Spleen (tissue), 11 donors: Measurements from ENCODE around the gene PTN. TPM values are rescaled to one million over a fixed set of nuclear protein-coding genes. Genes with fewer than 3 reads are reported as not detected.

Experiments
- DNase-seq: peaks from one replicate; pipeline ENCODE4 v3.0.0-alpha.2; 2020
- H3K27ac ChIP-seq, 8 donors: fragments of 200-600 bp; sonication (generic) in 7 of 8; 1 replicate in 4 of 8; 2 replicates in 4 of 8; pipeline versions ENCODE4 v1.5.0 to v1.8.0; 2016 to 2021; ENCODE audit warnings: inconsistent platforms in 4 of 8, mild to moderate bottlenecking in 4 of 8, moderate library complexity in 1 of 8
- H3K27me3 ChIP-seq, 7 donors: fragments of 200-600 bp; sonication (generic) in 6 of 7; replicated peaks in 1 of 7; 1 replicate in 4 of 7; 2 replicates in 3 of 7; pipeline versions ENCODE4 v1.5.0 to v1.8.0; 2016 to 2021; ENCODE audit warnings: inconsistent platforms in 3 of 7, mild to moderate bottlenecking in 1 of 7
- H3K36me3 ChIP-seq, 6 donors: fragments of 200-600 bp; sonication (generic) in 5 of 6; 1 replicate in 4 of 6; 2 replicates in 2 of 6; pipeline versions ENCODE4 v1.5.0 to v1.8.0; 2016 to 2021; ENCODE audit warnings: inconsistent platforms in 2 of 6
- H3K4me1 ChIP-seq, 6 donors: fragments of 200-600 bp; sonication (generic) in 5 of 6; 1 replicate in 3 of 6; 2 replicates in 3 of 6; pipeline versions ENCODE4 v1.5.0 to v1.8.0; 2016 to 2021; ENCODE audit warnings: inconsistent platforms in 3 of 6
- H3K4me3 ChIP-seq, 8 donors: fragments of 200-600 bp; sonication (generic) in 7 of 8; 1 replicate in 4 of 8; 2 replicates in 4 of 8; pipeline versions ENCODE4 v1.5.0 to v1.8.0; 2016 to 2021; ENCODE audit warnings: inconsistent platforms in 4 of 8, mild to moderate bottlenecking in 4 of 8, moderate library complexity in 2 of 8
- H3K9me3 ChIP-seq, 8 donors: fragments of 200-600 bp; sonication (generic) in 7 of 8; 1 replicate in 4 of 8; 2 replicates in 4 of 8; pipeline versions ENCODE4 v1.5.0 to v1.8.0; 2016 to 2021; ENCODE audit warnings: inconsistent platforms in 4 of 8
- CTCF ChIP-seq, 11 experiments: fragments of 200-600 bp in 7 of 11; fragments of 450-650 bp in 4 of 11; sonication (generic) in 4 of 11; IDR thresholded peaks in 8 of 11; conservative IDR thresholded peaks in 3 of 11; 1 replicate in 7 of 11; 2 replicates in 4 of 11; pipeline versions ENCODE4 v1.4.0 to v1.8.0; 2016 to 2021; ENCODE audit warnings: antibody characterized with exemption in 11 of 11, inconsistent platforms in 4 of 11, mild to moderate bottlenecking in 1 of 11
- POLR2A ChIP-seq, 3 donors: fragments of 450-650 bp; IDR thresholded peaks; one replicate each; pipeline ENCODE4 v1.5.1; 2017; ENCODE audit warnings: antibody characterized with exemption in 3 of 3, mild to moderate bottlenecking in 1 of 3
- POLR2AphosphoS5 ChIP-seq, 3 donors: sonication (generic); formaldehyde crosslinking; IDR thresholded peaks; one replicate each; pipeline ENCODE4 v1.5.1; 2017; ENCODE audit warnings: antibody characterized with exemption in 3 of 3
- WGBS, 5 donors: extraction: QIAGEN DNeasy Blood & Tissue Kit in 3 of 5; methylation state at CpG; one replicate each; pipeline versions ENCODE4 v1.1.5 to v1.1.7; 2013 to 2018; 5-methylcytosine and 5-hydroxymethylcytosine counted together
- intact Hi-C: fragments of 100-400 bp; cut with DNase I; formaldehyde crosslinking; loops from one replicate; pipeline ENCODE4 v1.15.0; 2023; ENCODE audit warnings: low total_unique reads
- polyA plus RNA-seq, 3 donors: library from polyadenylated mRNA; stranded (reverse); fragments of 200-250 nt; gene quantifications; one replicate each; pipeline ENCODE4 v1.2.1, GENCODE V29; 2013
- total RNA-seq, 7 donors: library from RNA; depleted of rRNA in 3 of 7; stranded (reverse); fragments of >200 nt in 3 of 7; fragmentation: NEBNext Ultra II Directional in 4 of 7; extraction: Animal tissue kit (Norgen Biotek cat#: 25700) in 4 of 7; gene quantifications; one replicate each; pipeline versions ENCODE4 v1.1.0 to v1.2.1, GENCODE V29; 2016 to 2021
- donor health status: healthy with polysubstance abuse.
- donor health status: DM: no; HTN: no; CAD: no; lungs with moderate emphysema.
- donor health status: DM: no; HTN: no; CAD: no.
- donor health status: Bipolar disorder and iron deficiency.
- donor health status: healthy.
- donor health status: DM: no; HTN: no; CAD: no.
- donor health status: DM: yes; HTN: yes; CAD: no.

The PTN gene
- total and polyA plus RNA-seq, 10 donors = 2.1 to 21.1 (median 6.2) TPM

DNA sequence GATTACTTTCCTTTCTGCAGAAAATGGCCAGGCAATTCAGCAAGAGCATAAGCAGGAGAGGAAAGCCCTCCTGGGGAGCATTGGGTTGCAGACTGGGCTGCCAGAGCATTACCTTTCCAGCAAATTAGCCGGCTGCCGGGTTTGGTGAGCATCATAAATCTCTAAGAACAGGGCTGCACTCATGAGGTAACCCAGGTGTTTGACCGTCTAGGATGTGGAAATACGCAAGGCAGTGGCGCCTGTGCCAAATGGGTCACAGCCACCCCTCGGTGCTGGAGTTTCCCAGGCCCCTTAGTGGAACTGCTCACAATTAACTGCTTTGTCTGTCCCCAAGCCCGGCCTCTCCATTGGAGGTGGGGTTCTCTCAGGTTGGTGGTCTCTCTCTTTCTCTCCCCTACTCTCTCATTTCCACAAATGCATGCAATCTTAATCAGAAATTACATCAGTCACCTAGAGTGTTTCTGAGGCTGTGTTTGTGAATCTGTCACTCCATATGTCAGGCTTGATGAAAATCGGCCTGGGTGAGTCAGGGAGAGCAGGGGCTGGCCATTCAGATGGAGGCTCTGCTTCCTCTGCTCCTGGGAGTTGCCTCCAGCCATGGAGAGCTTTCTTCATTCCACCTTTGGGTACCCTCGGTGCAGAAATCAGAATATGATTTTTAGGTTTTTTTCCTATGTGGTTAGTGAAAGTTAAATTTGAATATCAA is 26.7 kb downstream of the PTN start:
- no peak for DNase-seq
- H3K4me1 ChIP-seq = no peaks in the 10 kb centered on the region
- intact Hi-C loops = no loop called here
- 71 to 83% (median 75%) methylated on average over 9 of the region's 9 CpGs for WGBS, 5 donors
- no peaks in the 10 kb centered on the region for H3K36me3 ChIP-seq
- no peak overlapping the region for H3K4me3 ChIP-seq
- TF ChIP-seq POLR2A (IDR thresholded peaks at IDR 0.05) (no peak), CTCF (IDR thresholded peaks at IDR 0.05 in 8 of 11, conservative IDR thresholded peaks at IDR 0.05 in 3 of 11) (no peak), POLR2AphosphoS5 (IDR thresholded peaks at IDR 0.05) (no peak)
- H3K9me3 ChIP-seq = no peaks in the 10 kb centered on the region
- no peaks in the 10 kb centered on the region for H3K27me3 ChIP-seq
- no peak overlapping the region for H3K27ac ChIP-seq

DNA sequence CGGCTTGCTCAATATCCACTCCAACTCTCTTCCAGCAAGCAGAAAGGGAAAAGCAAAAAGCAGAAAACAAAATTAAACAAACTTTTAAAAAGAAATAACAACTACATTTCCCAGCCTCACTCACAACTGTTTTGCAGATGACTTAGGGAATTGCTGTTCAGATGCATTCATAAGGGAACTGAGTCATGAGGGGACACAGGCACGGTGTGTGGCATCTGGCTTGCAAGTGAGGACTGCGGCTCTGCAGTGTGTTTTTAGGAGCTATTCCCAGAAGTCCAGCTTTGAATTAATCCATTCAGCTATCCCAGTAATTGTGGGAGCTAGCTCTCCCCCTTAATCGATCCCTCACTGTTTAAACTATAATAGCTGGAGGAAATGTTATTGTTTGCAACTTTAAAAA is 30.3 kb downstream of the PTN start:
- no peaks in the 10 kb centered on the region for H3K27me3 ChIP-seq
- 78 to 92% (median 83%) methylated on average over 4 of the region's 4 CpGs for WGBS, 5 donors
- no peak overlapping the region for H3K27ac ChIP-seq
- no peaks in the 10 kb centered on the region for H3K36me3 ChIP-seq
- intact Hi-C loops = no loop called here
- no peaks in the 10 kb centered on the region for H3K4me1 ChIP-seq
- H3K4me3 ChIP-seq = no peak overlapping the region
- TF ChIP-seq POLR2A (IDR thresholded peaks at IDR 0.05) (no peak), CTCF (IDR thresholded peaks at IDR 0.05 in 8 of 11, conservative IDR thresholded peaks at IDR 0.05 in 3 of 11) (no peak)
- no peak for DNase-seq
- H3K9me3 ChIP-seq = no peaks in the 10 kb centered on the region

DNA sequence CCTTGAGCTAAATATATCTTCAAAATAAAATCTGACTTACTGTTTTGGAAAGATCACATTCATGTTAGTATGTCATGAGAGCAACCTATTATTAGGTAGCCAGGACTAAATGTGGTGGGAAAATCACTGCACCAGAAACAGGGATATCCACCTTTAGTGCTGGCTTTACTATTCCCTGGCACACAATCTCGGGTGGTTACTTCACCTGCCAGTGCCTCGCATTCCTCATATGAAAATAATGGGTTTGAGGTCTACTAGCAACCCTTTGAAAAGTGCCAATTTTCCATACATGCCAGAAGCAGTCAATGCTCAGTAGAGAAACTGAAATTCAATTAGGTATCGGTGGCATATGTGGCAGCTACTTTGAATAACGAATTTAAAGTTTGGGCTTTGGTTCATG is 36.8 kb downstream of the PTN start:
- no peak for TF ChIP-seq CTCF (IDR thresholded peaks at IDR 0.05 in 8 of 11, conservative IDR thresholded peaks at IDR 0.05 in 3 of 11)
- no peak for TF ChIP-seq POLR2A (IDR thresholded peaks at IDR 0.05)
- TF ChIP-seq POLR2AphosphoS5 (IDR thresholded peaks at IDR 0.05) = no peak
- Histone ChIP-seq H3K4me1 (no peaks in the 10 kb centered on the region), H3K27ac (no peak overlapping the region), H3K36me3 (no peaks in the 10 kb centered on the region), H3K27me3 (no peaks in the 10 kb centered on the region), H3K4me3 (no peak overlapping the region), H3K9me3 (no peaks in the 10 kb centered on the region)
- 71 to 85% (median 79%) methylated on average over 4 of the region's 4 CpGs for WGBS, 5 donors
- DNase-seq = no peak
- intact Hi-C loops = no loop called here

DNA sequence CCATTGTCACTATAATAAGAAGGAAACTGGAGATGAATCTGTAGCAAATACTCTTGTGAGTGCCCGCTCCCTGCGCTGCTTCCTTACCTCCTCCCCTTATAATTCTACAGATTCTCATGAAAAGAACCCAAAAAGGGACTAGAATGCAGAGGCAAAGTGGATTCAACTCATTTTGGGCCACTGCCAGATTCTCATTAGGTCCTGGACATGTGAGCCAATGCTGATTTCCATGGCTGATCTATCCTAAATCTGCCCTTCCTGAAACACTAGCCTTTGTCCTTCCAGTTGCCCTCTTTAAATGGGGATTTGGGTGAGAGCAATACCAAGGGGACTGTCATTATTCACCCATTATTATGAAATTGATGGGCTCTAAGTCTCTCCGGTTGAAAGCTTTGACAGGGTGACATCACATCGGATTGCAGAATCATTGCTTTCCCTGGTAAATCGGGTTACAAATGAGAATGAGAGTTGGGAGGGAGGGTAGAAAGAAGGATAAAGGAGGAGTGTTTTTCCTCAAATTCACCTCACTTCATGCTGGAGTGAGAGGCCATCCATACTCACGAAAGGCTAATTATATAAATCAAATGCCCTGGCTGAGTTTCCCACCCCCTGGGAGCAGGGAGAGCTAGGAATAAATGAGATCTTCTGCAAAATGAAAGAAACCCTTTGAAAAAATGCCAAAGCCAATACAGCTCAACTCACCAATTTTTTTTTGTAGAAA is 37.5 kb downstream of the PTN start:
- Histone ChIP-seq H3K4me3 (no peak overlapping the region), H3K4me1 (no peaks in the 10 kb centered on the region), H3K27me3 (no peaks in the 10 kb centered on the region), H3K36me3 (no peaks in the 10 kb centered on the region), H3K27ac (no peak overlapping the region), H3K9me3 (no peaks in the 10 kb centered on the region)
- intact Hi-C loops = no loop called here
- DNase-seq = no peak
- WGBS, 5 donors = 72 to 80% (median 76%) methylated on average over 6 of the region's 6 CpGs
- TF ChIP-seq POLR2A (IDR thresholded peaks at IDR 0.05) (no peak), POLR2AphosphoS5 (IDR thresholded peaks at IDR 0.05) (no peak), CTCF (IDR thresholded peaks at IDR 0.05 in 8 of 11, conservative IDR thresholded peaks at IDR 0.05 in 3 of 11) (no peak)
